Endothelial cell of umbilical vein (primary cell): Measurements from ENCODE around the gene SNAPC2. TPM values are rescaled to one million over a fixed set of nuclear protein-coding genes. Genes with fewer than 3 reads are reported as not detected.

Source experiments
- BruUV-seq: library from RNA; stranded (reverse); fragments of 400-500 nt; replicated peaks from 2 replicates; lab custom pipeline; 2021; lab: Mats Ljungman, UMichigan
- CTCF ChIA-PET: fragments of 300-600, 350-600 bp; sonication (Branson Sonifier 250); formaldehyde crosslinking; loops from one replicate; lab custom pipeline; 2021; ENCODE audit warnings: antibody characterized with exemption, inconsistent platforms; lab: Charles Lee
- POLR2A ChIA-PET: fragments of 300-600, 350-600 bp; sonication (Branson Sonifier 250); formaldehyde crosslinking; loops from one replicate; lab custom pipeline; 2021; ENCODE audit warnings: antibody characterized with exemption, inconsistent platforms; lab: Charles Lee
- DNase-seq: peaks from one replicate; pipeline ENCODE4 v3.0.0-alpha.2; 2011; ENCODE audit warnings: low read depth, low spot score
- FAIRE-seq: peaks from 2 replicates; lab custom pipeline; 2011; peaks lifted over from hg19 to GRCh38; lab: Jason Lieb, UNC
- H2AFZ ChIP-seq: 2 replicates; pipeline ENCODE4 v1.6.0; 2012; ENCODE audit warnings: low read depth, low read length, control low read depth, inconsistent platforms
- H3K27ac ChIP-seq: 2 replicates; pipeline ENCODE4 v1.5.1; 2011; ENCODE audit warnings: low read depth, mild to moderate bottlenecking, control low read depth, low read length, moderate library complexity; ENCODE audit not compliant: insufficient read depth
- H3K27me3 ChIP-seq, 2 experiments: 2 replicates each; pipeline versions ENCODE4 v1.6.0 to v1.6.1; 2011; ENCODE audit warnings: low read length in 2 of 2, mixed read lengths in 1 of 2; ENCODE audit not compliant: control insufficient read depth in 2 of 2, insufficient read depth in 2 of 2
- H3K36me3 ChIP-seq, 2 experiments: 2 replicates in 1 of 2; 3 replicates in 1 of 2; pipeline ENCODE4 v1.5.1; 2011; ENCODE audit warnings: low read length in 2 of 2, mild to moderate bottlenecking in 1 of 2, moderate library complexity in 1 of 2; ENCODE audit not compliant: control insufficient read depth in 2 of 2, insufficient read depth in 2 of 2; ENCODE audit errors: extremely low read depth in 1 of 2
- H3K4me1 ChIP-seq: 3 replicates; pipeline ENCODE4 v1.5.1; 2011; ENCODE audit warnings: mild to moderate bottlenecking, low read length; ENCODE audit not compliant: control insufficient read depth, insufficient read depth; ENCODE audit errors: extremely low read depth
- H3K4me2 ChIP-seq: 2 replicates; pipeline ENCODE4 v1.6.1; 2011; ENCODE audit warnings: low read length, control low read depth, mixed read lengths; ENCODE audit not compliant: insufficient read depth
- H3K4me3 ChIP-seq, 3 experiments: fragments of 200-600 bp in 1 of 3; sonication (generic), shearing (Covaris generic) in 1 of 3; replicated peaks in 1 of 3; 2 replicates each; pipeline ENCODE4 v1.5.1; 2011 to 2016; ENCODE audit warnings: control low read depth in 3 of 3, low read length in 3 of 3, mild to moderate bottlenecking in 2 of 3, inconsistent platforms in 1 of 3, low read depth in 1 of 3, moderate library complexity in 1 of 3; ENCODE audit not compliant: insufficient read depth in 1 of 3
- H3K79me2 ChIP-seq: 2 replicates; pipeline ENCODE4 v1.6.0; 2012; ENCODE audit warnings: low read length, inconsistent platforms; ENCODE audit not compliant: control insufficient read depth, insufficient read depth
- H3K9ac ChIP-seq: replicated peaks from 2 replicates; pipeline ENCODE3; 2011; ENCODE audit warnings: low read length, control low read depth; ENCODE audit not compliant: insufficient read depth; ENCODE audit errors: extremely low read depth
- H3K9me1 ChIP-seq: replicated peaks from 3 replicates; pipeline ENCODE4 v1.6.0; 2011; ENCODE audit warnings: mild to moderate bottlenecking, low read length; ENCODE audit not compliant: control insufficient read depth, insufficient read depth; ENCODE audit errors: extremely low read depth
- H3K9me3 ChIP-seq: replicated peaks from 2 replicates; pipeline ENCODE4 v1.5.1; 2012; ENCODE audit warnings: low read length, inconsistent platforms; ENCODE audit not compliant: control insufficient read depth, insufficient read depth
- H4K20me1 ChIP-seq: replicated peaks from 2 replicates; pipeline ENCODE3; 2011; ENCODE audit warnings: mild to moderate bottlenecking, low read length; ENCODE audit not compliant: control insufficient read depth, insufficient read depth; ENCODE audit errors: extremely low read depth
- FOS ChIP-seq: IDR thresholded peaks from 2 replicates; pipeline ENCODE4 v1.6.1; 2011; ENCODE audit warnings: mild to moderate bottlenecking, low read length, moderate library complexity, borderline replicate concordance; ENCODE audit not compliant: insufficient read depth
- GATA2 ChIP-seq: IDR thresholded peaks from 2 replicates; pipeline ENCODE4 v1.7.0; 2011; ENCODE audit warnings: low read depth, mild to moderate bottlenecking, moderate library complexity, mixed read lengths, low read length; ENCODE audit not compliant: insufficient read length, insufficient read depth
- JUN ChIP-seq: IDR thresholded peaks from 2 replicates; pipeline ENCODE4 v1.6.1; 2011; ENCODE audit warnings: borderline replicate concordance, low read depth; ENCODE audit not compliant: insufficient read length, insufficient read depth
- MYC ChIP-seq: IDR thresholded peaks from one replicate; pipeline ENCODE4 v1.6.1; 2011; ENCODE audit warnings: mild to moderate bottlenecking, low read depth, low read length
- POLR2A ChIP-seq: IDR thresholded peaks from 2 replicates; pipeline ENCODE4 v1.6.1; 2012; ENCODE audit warnings: low read depth, mild to moderate bottlenecking, control low read depth, low read length
- POLR2AphosphoS5 ChIP-seq: IDR thresholded peaks from 2 replicates; pipeline ENCODE4 v1.6.1; 2012; ENCODE audit warnings: low read depth, mild to moderate bottlenecking, control low read depth, low read length, moderate library complexity; ENCODE audit not compliant: insufficient read depth
- dilution Hi-C: fragments of 300-500 bp; cut with MboI; formaldehyde crosslinking; loops from one replicate; pipeline ENCODE4 v1.15.0; 2019; ENCODE audit warnings: low sequenced_read_pairs; ENCODE audit not compliant: extremely low pct_ligation_motif_present
- intact Hi-C: fragments of 100-400 bp; cut with micrococcal nuclease; formaldehyde crosslinking; loops from one replicate; pipeline ENCODE4 v1.10.0; 2022
- polyA plus RNA-seq, 4 experiments: library from polyadenylated mRNA; depleted of rRNA in 3 of 4; stranded (reverse) in 3 of 4; unstranded in 1 of 4; fragments of >200 nt; gene quantifications; 2 replicates each; pipeline versions ENCODE4 v1.2.1 to v1.2.3, GENCODE V29; 2011 to 2012; ENCODE audit warnings: missing spikeins in 1 of 4
- total RNA-seq: library from RNA; stranded (reverse); gene quantifications from 2 replicates; pipeline ENCODE4 v1.2.3, GENCODE V29; 2021
- TF ChIP-seq, protein P1 (sequence below): IDR thresholded peaks from 2 replicates; pipeline ENCODE4 v1.6.1; 2011; ENCODE audit not compliant: insufficient read depth, insufficient read length

SNAPC2 gene
- total and polyA plus RNA-seq, 2 donors (not counting 3 experiments of a cell fraction or from before 2014, with no cell fraction given), result 23.7 to 25.8 TPM

DNA sequence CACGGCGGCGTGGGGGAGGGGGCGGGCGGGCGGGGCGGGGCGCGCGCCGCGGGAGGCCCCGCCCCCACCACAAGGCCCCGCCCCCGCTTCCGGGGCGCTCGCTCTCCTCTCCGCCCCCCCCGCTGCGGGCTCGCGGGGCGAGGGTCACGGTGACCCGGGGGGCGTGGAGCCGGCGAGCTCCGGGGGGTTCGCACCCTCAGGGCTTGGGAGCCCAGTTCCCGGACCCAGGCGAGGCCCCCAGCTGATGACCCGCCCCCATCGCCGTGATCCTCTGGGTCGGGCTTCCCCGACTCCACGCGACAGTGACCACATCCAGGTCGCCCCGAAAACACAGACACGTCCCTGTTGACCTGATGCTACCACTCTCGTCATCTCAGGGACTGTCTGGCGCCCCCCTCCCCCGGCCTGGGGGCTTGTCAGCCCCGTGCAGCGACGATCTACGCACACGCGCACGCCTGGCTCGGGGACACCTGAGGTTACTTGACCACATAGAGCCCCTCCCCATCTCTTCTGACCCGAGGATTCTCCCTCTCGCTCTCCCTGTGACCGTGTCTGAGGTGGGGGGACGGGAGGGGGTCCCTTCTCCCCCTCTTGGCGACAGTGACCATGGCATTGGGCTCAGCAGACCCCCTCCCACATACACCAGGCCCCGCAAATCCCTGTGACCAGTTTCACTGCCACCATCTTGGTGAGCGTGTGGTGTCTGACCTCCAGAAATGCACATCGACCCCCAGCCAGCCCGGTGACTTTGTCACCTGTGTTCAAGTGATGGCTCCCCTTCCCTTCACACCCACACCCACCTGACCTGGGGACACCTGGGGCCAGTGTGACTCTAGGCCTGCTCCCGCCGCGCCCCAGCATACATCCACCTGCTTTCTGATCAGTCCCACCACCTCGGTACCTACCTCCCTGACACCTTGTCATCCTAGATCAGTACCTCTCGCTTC is 15.8 kb upstream of the SNAPC2 start:
- Histone ChIP-seq H3K4me2 (peak overlapping the region; percentile 91), H3K9me3 (no peaks in the 10 kb centered on the region), H3K9me1 (no peaks in the 10 kb centered on the region), H3K4me3 (peak overlapping the region; percentile 62 to 93 (median 71)), H3K27me3 (no peaks in the 10 kb centered on the region), H3K79me2 (peaks cover 28% of the 10 kb centered on the region), H3K27ac (peak overlapping the region; percentile 62), H3K4me1 (peaks cover 16% of the 10 kb centered on the region), H3K36me3 (peaks cover 0 to 3% of the 10 kb centered on the region in 2 experiments), H4K20me1 (no peaks in the 10 kb centered on the region), H2AFZ (peak overlapping the region; percentile 10), H3K9ac (peak overlapping the region; percentile 73)
- dilution Hi-C loops, result no loop called here
- TF ChIP-seq POLR2AphosphoS5 (no peak), MYC (no peak), POLR2A (no peak), JUN (no peak), FOS (no peak), GATA2 (no peak)
- peak; percentile 21 for DNase-seq
- TSS peak; percentile 58 for BruUV-seq
- ChIA-PET POLR2A (interaction anchor here (0.8 to 1.0 kb wide), 3 partner anchors 7 to 16 kb away, joined by 3 to 13 read pairs (median 4); partner anchors contain the start of gene SNAPC2), CTCF (interaction anchor here (0.7 to 2.2 kb wide), 14 partner anchors 12 to 336 kb away, joined by 3 to 17 read pairs (median 4); partner anchors contain the start of genes SNAPC2, TIMM44 and TRAPPC5)
- no peak for FAIRE-seq
- intact Hi-C loops, result no loop called here

- BruUV-seq, result no TSS peak
- H4K20me1 ChIP-seq, result no peaks in the 10 kb centered on the region
- H3K9me1 ChIP-seq, result no peaks in the 10 kb centered on the region
- no peak overlapping the region for H2AFZ ChIP-seq
- peaks cover 28% of the 10 kb centered on the region for H3K79me2 ChIP-seq
- intact Hi-C loops, result no loop called here
- dilution Hi-C loops, result no loop called here
- ChIA-PET CTCF (no interaction called here), POLR2A (no interaction called here)
- H3K36me3 ChIP-seq, result peaks cover 0 to 5% of the 10 kb centered on the region in 2 experiments
- no peak for TF ChIP-seq MYC
- no peak for TF ChIP-seq JUN
- no peak for TF ChIP-seq POLR2A
- TF ChIP-seq, protein P1, sequence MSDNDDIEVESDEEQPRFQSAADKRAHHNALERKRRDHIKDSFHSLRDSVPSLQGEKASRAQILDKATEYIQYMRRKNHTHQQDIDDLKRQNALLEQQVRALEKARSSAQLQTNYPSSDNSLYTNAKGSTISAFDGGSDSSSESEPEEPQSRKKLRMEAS, result no peak
- DNase-seq, result no peak
- no peak overlapping the region for H3K9ac ChIP-seq
- H3K4me1 ChIP-seq, result peaks cover 16% of the 10 kb centered on the region
- no peaks in the 10 kb centered on the region for H3K27me3 ChIP-seq
- H3K4me3 ChIP-seq, result no peak overlapping the region
- H3K4me2 ChIP-seq, result no peak overlapping the region
- no peak overlapping the region for H3K27ac ChIP-seq
- no peaks in the 10 kb centered on the region for H3K9me3 ChIP-seq
- FAIRE-seq, result no peak
Observed at GRCh38 chr19:7905268-7905667, 14.9 kb upstream of the SNAPC2 start.
